Embryonic facial prominence (tissue), 1 donor: ENCODE results near the gene APLP2.

Experiments used
- DNase-seq: peaks from one replicate; pipeline ENCODE4 v3.0.0-alpha.2; 2016; ENCODE audit errors: extremely low spot score

The APLP2 gene

DNA sequence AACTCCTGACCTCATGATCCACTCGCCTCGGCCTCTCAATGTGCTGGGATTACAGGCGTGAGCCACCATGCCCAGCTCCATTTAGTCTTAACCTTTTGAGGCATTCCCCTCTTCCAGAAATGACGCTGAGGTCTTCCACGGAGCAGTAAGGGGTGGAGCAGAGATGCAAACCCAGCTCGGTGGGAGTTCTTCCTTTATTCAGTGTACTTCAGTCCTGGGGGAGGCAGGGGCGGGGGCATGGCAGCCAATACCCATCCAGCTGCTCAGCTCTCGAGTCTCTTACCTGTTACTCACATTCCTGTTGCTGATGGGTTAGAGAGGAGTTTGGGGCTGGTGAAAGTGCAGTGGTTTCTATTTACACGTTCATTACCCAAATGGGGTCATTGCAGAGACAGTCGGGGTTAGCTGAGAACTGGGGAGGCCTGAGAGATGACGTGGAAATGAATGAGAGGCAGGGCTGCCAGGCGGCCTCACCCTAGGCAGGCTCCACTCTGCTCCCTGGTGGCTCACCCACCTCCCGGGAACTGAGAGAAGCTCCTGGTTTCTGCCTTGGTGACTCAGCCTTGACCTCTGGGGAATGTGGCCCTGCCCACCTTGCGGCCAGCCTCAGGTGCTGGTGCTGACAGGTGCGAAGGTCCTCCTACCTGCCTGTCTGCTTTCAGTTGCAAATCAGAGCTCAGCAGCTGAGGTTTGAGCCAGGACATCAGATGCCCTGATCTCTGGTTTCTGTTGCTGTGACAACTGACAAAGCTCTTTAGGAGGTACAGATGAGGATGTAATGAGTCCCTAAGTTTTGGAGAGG is 76.5 kb downstream of the APLP2 start:
- DNase-seq: no peak

DNA sequence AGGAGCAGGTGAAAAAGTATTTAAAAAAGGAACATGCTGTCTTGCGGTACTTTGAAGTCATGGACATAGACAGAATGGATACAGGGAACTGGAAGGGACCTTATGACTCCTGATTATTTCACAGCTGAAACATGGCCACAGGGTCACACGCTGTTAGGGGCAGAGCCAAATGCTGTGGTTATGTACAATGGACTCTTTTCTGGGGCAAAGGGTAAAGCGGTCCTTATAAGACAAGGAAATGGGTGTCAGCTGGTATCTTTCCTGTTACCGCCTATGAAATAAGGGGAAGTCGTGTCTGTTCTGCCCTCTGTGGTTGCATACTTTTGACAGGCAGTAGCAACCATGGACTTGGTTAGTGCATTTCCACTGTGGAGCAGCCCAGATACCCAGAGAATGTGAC is 77.1 kb downstream of the APLP2 start:
- no peak for DNase-seq

DNA sequence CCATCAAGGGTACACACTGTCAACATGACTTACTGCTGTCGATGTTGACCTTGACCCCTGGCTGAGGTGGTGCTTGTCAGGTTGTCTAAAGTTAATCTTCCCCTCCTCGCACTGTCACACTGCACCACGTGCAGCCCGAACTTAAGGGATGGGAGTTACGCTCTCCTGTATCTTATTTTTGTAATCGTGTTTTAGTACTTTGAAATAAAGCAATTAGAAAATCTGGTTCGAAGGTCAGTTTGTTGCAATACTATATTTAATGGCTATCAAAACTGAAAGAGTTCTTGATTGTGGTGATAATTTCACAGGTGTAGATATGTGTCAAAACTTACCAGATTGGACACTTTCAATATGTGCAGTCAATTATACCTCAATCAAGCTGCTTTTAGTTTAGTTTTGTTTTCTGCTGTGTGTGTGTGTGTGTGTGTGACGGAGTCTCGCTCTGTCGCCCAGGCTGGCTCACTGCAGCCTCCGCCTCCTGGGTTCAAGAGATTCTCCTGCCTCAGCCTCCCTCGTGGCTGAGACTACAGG is 79.2 kb downstream of the APLP2 start:
- DNase-seq: no peak

DNA sequence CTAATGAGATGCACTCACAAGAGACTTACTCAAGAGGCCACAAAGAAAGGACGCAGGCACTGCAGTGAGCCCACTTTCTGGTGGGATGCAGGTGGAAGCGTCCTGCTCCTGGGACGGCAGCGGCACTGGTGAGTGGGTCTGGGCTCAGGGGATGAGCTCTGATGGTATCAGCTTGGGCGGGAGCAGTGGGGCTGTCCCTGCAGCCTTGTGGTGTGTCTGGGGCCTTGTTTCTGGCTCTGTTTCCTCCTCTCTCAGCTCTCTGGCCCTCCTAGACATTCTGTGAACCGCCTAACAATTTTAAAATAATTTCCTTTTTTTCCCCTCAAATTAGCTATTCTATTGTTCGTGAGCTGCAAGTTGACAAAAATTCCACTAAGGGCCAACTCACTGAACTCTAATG is 81.1 kb downstream of the APLP2 start:
- no peak for DNase-seq

DNA sequence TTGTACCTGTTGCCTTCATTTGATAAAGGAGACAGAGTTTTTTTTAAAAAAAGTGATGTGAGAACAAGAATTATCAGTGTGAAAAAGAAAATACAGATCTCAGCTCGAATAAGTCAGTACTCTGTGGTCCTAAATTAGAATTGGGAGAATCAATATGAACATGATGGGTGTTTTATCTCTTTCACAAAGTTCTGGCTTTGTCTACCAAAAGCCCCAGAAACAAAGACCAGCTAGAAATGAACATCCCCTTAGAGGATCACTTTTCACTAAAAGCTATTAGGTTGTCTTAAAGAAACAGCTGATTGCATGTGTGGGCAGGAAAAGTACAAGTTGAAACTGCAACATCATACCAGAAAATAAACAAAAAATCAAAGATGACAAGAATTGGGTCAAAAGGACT is 81.5 kb downstream of the APLP2 start:
- DNase-seq: no peak

DNA sequence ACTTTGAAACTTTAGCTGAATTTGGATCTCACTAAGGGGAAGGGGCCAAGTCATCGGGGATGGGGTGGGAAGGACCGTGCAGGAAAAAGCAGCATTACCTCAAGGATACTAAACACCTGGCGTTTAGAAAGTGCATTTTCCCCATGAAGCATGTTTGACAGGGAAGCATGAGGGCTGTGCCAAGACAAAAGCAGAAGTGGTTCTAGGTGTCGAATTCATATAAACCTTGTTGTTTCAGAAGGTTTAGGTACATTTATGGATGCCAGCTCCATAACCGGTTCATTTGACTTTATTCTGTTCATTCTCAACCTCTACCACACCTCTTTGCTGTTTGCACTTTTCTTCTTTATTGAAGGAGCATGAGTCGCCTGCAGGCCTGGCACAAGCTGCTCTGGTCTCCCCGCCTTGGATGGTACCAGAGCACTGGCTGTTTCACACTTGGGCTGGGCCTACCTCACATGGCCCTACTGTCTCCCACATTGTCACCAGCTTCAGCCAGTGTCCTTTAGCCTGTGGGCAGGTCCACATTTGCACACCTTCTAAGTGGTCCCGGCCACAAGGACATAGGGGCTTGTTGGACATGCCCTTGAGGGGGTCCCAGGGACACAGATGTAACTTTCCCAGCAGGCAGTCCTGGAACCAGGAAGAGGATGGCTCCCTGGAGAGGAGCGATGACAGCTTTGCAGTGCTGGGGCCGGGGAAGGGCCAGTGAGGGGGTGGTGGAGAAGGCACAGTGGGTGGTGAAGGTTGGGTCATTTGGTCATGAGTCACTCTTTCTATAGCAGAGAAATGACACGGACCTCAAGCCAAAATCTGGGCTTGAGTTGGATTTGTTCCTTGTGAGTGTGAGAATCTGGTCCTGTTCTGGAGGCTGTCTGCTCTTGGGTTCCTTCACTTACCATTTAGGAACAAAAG is 86.7 kb downstream of the APLP2 start:
- DNase-seq: no peak

DNA sequence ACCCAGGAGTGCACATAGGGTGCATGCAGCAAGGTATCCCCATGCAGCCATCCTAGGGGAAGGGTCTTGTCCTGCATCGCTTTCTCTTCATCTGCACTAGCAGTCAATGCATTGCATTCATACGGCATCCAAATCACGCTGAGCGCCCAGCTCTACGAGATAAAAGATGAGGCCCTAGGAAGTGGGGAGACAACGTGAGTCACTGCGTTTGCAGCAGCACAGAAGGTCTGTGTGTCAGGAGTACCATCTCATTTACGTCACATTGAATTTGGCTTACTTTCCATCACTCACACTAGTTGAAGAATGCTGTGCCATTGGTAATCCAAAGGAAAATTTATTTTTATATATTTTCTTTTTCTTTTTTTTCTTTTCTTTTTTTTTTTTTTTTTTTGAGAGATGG is 87.4 kb downstream of the APLP2 start:
- DNase-seq: no peak

DNA sequence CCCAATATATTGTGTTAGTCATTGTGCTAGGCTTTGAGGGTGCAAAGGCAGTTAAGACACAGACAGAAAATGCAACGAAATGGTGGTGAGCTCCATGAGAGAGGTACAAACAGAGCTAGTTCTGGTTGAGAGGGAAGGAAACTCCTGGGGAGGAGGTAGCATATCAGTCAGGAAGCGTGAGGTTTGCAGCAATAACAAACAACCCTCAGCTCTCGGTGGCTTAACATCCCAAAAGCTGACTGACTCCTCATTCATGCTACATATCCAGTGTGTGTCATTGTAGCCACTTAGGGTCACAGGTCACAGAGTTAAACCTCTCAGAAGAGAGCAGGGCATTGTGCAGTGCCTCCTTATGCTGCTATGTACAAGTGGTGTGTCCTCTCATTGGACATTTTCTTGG is 88.1 kb downstream of the APLP2 start:
- no peak for DNase-seq

DNA sequence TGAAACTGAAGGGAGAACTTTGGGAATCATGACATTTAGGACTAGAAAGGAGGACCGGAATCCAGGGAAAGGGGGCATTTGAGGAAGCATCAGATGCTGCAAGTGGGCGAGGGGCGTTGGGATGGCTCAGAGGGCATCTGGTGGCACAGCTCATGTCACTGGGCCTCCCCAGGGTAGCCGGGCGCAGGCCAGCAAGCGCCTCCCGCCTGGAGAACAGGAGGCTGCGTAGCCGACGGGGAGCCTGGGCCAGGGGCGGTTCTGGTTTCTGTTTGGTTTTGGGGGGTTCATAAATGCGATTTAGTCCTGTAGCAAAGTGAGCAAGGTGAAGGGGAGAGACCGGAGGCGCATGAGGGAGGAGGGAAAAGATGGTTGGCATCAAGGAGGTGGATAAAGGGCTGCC is 89.4 kb downstream of the APLP2 start:
- no peak for DNase-seq

DNA sequence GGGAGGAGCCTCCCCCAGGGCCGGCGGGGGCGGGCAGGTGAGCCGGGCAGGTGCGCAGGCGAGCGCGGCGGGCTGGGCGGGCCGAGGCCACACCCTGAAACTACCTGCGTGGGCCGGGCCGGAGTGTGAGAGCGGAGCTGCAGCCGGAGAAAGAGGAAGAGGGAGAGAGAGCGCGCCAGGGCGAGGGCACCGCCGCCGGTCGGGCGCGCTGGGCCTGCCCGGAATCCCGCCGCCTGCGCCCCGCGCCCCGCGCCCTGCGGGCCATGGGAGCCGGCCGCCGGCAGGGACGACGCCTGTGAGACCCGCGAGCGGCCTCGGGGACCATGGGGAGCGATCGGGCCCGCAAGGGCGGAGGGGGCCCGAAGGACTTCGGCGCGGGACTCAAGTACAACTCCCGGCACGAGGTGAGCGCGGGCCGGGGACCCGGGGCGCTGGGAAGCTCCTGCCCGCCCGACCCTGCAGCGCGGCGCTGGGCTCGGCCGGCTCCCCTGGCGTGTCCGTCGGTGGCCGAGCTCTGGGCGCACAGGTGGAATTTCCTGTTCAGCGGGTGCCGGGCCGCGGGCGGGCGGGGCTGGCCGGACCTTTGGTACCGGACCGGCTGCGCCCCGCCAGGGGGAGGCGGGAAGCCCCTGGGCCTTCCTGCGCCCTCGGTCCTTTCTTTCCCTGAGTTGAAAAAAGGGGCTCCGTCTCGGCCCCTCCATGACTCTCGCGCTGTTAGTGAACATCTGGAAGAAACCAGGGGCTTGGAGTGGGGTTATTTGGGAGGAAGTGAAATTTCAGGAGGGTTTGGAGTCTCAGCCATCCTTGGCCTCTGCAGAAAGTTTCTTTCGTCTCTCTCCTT is 90.2 kb downstream of the APLP2 start, which contains the start of gene ST14:
ST14 (plus strand) TSS at position 126 of the 841 bp plus-strand sequence; CDS start at position 324, 198 bp downstream.
- no peak for DNase-seq

DNA sequence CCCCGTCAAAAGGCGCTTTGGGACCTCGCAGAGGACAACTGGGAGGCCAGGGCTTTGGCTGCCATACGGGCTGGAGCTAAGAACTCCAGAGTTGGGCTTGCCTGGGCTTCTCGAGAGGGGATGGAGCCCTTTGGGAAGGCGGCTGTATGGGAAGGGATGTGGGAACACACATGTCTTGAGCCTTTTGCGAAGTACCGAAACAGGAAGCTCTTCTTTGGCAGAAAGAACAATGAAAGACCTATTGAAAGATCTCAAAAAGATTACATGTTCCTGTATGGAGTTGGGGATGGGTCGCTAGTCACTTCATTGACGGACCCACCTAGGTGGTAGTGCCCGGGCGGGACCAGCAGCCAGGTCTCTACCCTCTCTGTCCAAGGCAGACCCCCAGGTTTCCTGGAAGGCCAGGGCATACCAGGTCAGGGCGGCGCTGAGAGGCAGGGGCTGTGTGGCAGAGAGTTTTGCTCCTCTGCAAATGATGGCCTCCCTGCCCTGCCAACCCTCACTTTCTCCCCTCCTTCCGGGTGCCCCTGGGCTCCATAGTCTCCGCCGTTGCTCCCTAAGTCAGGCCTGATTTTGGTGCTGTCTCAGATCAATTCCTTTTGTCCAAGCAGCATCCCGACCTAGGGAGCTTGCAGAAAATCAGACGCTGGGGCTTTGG is 90.9 kb downstream of the APLP2 start:
- no peak for DNase-seq

DNA sequence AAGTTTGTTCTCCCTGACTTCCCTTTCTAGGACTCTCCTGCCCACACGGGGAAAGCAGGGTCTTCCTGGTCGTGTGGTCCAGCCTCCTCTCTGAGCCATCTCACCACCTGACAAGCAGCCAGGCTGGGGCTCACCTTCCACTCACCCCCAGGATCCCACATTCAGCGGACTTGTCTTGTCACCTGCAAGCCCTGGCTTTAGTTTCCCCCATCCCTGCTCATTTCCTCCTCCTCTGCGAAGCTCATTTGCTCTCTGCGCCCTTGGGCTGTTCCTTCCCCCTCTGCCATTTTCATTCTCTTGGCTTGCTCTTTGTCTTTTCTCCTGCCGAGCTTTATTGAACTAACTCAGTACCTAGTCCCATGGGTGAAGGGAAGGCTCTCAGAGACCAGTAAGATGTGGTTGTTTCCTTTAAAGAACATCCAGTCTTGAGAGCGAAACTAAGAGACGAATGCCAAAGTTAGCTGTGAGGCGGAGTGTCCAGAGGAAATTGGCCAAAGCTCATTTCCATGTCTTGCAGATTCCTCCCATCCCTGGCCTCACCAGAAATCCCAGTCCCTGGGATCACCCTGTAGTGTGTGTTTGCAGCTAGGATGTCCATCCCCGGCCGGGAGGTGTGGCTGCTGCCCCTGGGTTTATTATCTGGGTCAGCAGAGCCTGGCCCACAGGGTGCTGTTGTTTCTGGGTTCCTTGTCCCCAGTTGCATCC is 91.9 kb downstream of the APLP2 start:
- DNase-seq: no peak

DNA sequence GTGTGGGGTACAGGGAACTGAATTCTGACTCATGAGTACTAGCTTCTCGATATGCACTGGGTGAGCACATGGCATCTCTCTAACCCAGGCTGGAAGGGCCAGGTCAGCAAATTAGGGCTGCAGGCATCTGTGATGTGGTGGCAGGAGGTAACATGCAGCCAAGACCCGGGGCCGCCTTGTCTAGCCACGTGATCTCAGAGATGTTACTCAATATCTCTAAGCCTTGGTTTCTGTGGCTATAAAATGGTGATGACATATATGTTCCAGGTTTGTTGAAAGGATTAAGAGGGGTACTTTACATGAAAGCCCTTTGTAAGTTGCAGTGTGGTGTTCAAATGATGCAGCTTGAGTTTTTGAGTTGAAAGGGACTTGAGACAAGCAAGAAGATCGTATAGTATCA is 93.0 kb downstream of the APLP2 start:
- no peak for DNase-seq

DNA sequence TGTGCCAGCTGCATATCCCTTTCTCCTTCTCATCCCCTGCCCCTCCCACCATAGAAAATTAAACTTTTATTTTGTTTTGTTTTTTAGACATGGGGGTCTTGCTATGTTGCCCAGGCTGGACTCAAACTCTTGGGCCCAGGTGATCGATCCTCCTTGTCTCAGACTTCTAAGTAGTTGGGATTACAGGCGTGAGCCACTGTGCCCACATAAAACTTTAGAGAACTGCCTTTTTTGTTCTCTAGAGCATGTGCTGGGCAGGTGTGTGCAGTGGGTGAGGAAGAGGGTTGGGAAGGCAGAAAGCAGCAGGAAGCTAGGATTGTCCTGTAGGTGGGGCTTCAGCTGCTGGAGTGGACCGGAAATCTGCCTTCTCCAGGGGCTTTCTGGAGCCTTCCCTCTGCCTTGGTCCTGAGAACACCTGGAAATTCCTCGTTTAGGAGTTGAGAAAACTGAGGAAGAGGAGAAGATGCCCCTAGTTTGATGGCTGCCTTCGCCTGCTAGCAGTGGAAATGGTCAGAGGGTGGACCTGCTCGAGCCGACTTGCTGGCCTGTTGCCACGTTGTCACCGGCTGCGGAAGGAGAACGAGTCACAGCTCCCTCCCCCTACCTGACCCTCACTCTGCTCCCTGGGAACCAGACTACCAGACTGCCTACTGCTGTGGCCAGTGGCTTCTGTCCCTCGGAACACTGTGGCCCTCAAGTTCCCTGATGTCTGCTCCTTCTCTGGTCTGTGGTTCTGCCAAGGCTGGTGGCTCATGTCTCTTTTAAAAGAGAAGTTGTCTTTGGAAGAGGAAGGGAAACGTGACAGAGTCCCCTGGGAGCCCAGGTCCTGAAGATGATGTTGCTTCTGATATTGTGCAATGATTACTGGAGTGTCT is 93.9 kb downstream of the APLP2 start:
- DNase-seq: no peak

DNA sequence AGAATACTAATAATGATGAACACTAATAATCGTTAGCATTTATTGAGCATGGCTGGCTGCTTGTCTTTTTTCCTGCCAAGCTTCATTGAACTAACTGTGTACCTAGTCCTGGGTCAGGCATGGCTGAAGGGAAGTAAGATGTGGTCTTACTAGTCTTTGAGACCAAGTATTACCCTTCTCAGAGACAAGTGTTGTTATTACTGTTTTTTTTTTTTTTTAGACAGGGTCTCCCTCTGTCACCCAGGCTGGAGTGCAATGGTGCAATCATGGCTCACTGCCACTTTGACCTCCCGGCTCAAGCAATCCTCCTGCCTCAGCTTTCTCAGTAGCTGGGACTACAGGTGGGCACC is 94.5 kb downstream of the APLP2 start:
- no peak for DNase-seq

DNA sequence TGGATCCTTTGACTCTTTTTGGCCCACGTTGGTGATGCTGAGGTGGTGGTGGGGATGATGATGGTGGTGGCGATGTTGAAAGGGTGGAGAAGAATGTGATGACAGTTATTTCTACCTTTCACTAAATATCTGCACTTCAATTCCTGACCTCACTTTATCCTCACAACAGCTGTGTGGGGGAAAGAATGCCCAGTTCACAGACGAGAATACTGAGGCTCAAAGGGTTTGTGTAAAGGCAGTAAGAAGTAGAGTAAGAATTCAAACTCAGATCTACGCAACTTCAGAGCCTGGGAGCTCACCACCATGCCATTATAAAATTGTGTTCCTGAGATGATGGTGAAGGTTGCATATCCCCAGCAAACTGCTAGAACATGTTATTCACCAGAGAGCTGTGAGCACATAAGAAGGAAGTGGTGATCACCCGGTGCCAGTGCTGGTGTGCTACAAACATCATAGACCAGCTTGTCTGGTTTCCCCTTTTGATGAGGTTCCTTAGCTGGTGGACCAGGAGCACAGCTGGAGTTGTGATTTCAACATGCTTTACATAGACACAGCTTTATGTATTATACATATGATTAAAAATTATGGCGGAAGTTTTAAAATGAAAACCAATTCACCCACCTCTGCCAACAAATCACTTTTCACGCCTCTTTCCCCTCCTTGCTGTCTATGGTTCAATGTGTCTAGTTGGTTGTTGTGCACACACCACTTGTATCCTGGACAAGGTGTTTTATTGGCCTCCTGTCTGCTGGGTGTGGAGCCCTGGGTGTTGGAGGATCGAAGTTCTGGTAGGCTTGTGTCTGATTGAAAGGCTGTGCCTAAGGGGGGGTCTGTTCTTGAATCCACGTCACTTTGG is 96.1 kb downstream of the APLP2 start:
- DNase-seq: no peak

DNA sequence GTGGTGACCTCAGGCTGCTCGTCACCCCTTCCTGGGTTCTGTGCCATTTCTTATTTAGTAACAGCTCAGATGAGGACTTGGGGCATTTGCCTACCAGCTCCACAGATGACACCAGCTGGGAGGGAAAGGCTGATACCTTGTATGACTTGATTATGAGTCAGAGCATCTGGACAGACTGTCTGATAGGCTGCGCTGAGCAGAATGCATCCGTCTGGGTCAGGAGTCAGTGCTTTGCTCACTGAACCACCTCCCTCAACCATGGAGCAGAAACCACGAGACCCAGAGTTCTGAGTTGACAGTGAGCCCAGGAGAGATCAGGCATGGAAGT is 96.7 kb downstream of the APLP2 start:
- DNase-seq: no peak

DNA sequence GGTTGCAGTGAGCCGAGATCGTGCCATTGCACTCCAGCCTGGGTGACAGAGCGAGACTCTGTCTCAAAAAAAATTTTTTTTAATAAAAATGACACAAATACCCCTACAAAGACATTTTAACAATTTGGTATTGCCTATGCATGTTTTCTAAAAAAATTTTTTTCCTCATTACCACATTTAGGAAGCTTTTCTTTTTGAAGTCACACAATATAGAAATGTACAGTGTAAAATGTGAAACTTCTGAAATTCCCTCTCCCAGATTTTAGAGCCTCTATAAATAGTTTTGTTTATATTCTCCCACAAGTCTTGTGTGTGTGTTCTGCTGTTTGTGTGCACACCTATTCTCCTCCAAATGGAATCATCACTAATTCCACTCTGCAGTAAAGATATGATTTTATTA is 97.5 kb downstream of the APLP2 start:
- no peak for DNase-seq

DNA sequence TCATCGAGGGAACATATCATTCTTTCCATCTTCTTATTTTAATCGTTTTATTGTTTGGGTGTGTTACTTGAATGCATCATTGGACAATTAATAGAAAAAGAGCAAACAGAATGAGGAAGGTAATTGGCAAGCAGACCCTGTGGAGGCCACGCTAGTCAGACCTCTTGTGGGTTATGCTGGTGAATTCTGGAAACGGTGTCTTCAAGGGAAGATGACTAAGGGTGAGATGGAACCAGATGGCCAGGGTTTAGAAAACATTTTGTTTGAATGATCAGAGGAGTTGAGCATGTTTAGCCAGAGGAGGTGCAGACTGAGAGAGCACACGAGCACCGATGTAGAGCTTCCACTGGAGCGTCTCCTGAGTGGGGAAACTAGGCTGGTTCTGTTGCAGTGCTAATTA is 98.4 kb downstream of the APLP2 start:
- DNase-seq: no peak
